Endothelial cell of umbilical vein (primary cell): Measurements from ENCODE around the gene COL20A1. TPM values are rescaled to one million over a fixed set of nuclear protein-coding genes. Genes with fewer than 3 reads are reported as not detected.

Experiments used
- BruUV-seq: library from RNA; stranded (reverse); fragments of 400-500 nt; replicated peaks from 2 replicates; lab custom pipeline; 2021; lab: Mats Ljungman, UMichigan
- CTCF ChIA-PET: fragments of 300-600, 350-600 bp; sonication (Branson Sonifier 250); formaldehyde crosslinking; loops from one replicate; lab custom pipeline; 2021; ENCODE audit warnings: antibody characterized with exemption, inconsistent platforms; lab: Charles Lee
- POLR2A ChIA-PET: fragments of 300-600, 350-600 bp; sonication (Branson Sonifier 250); formaldehyde crosslinking; loops from one replicate; lab custom pipeline; 2021; ENCODE audit warnings: antibody characterized with exemption, inconsistent platforms; lab: Charles Lee
- DNase-seq: peaks from one replicate; pipeline ENCODE4 v3.0.0-alpha.2; 2011; ENCODE audit warnings: low read depth, low spot score
- FAIRE-seq: peaks from 2 replicates; lab custom pipeline; 2011; peaks lifted over from hg19 to GRCh38; lab: Jason Lieb, UNC
- H2AFZ ChIP-seq: 2 replicates; pipeline ENCODE4 v1.6.0; 2012; ENCODE audit warnings: low read depth, low read length, control low read depth, inconsistent platforms
- H3K27ac ChIP-seq: 2 replicates; pipeline ENCODE4 v1.5.1; 2011; ENCODE audit warnings: low read depth, mild to moderate bottlenecking, control low read depth, low read length, moderate library complexity; ENCODE audit not compliant: insufficient read depth
- H3K27me3 ChIP-seq, 2 experiments: 2 replicates each; pipeline versions ENCODE4 v1.6.0 to v1.6.1; 2011; ENCODE audit warnings: low read length in 2 of 2, mixed read lengths in 1 of 2; ENCODE audit not compliant: control insufficient read depth in 2 of 2, insufficient read depth in 2 of 2
- H3K36me3 ChIP-seq, 2 experiments: 2 replicates in 1 of 2; 3 replicates in 1 of 2; pipeline ENCODE4 v1.5.1; 2011; ENCODE audit warnings: low read length in 2 of 2, mild to moderate bottlenecking in 1 of 2, moderate library complexity in 1 of 2; ENCODE audit not compliant: control insufficient read depth in 2 of 2, insufficient read depth in 2 of 2; ENCODE audit errors: extremely low read depth in 1 of 2
- H3K4me1 ChIP-seq: 3 replicates; pipeline ENCODE4 v1.5.1; 2011; ENCODE audit warnings: mild to moderate bottlenecking, low read length; ENCODE audit not compliant: control insufficient read depth, insufficient read depth; ENCODE audit errors: extremely low read depth
- H3K4me2 ChIP-seq: 2 replicates; pipeline ENCODE4 v1.6.1; 2011; ENCODE audit warnings: low read length, control low read depth, mixed read lengths; ENCODE audit not compliant: insufficient read depth
- H3K4me3 ChIP-seq, 3 experiments: fragments of 200-600 bp in 1 of 3; sonication (generic), shearing (Covaris generic) in 1 of 3; replicated peaks in 1 of 3; 2 replicates each; pipeline ENCODE4 v1.5.1; 2011 to 2016; ENCODE audit warnings: control low read depth in 3 of 3, low read length in 3 of 3, mild to moderate bottlenecking in 2 of 3, inconsistent platforms in 1 of 3, low read depth in 1 of 3, moderate library complexity in 1 of 3; ENCODE audit not compliant: insufficient read depth in 1 of 3
- H3K79me2 ChIP-seq: 2 replicates; pipeline ENCODE4 v1.6.0; 2012; ENCODE audit warnings: low read length, inconsistent platforms; ENCODE audit not compliant: control insufficient read depth, insufficient read depth
- H3K9ac ChIP-seq: replicated peaks from 2 replicates; pipeline ENCODE3; 2011; ENCODE audit warnings: low read length, control low read depth; ENCODE audit not compliant: insufficient read depth; ENCODE audit errors: extremely low read depth
- H3K9me1 ChIP-seq: replicated peaks from 3 replicates; pipeline ENCODE4 v1.6.0; 2011; ENCODE audit warnings: mild to moderate bottlenecking, low read length; ENCODE audit not compliant: control insufficient read depth, insufficient read depth; ENCODE audit errors: extremely low read depth
- H3K9me3 ChIP-seq: replicated peaks from 2 replicates; pipeline ENCODE4 v1.5.1; 2012; ENCODE audit warnings: low read length, inconsistent platforms; ENCODE audit not compliant: control insufficient read depth, insufficient read depth
- H4K20me1 ChIP-seq: replicated peaks from 2 replicates; pipeline ENCODE3; 2011; ENCODE audit warnings: mild to moderate bottlenecking, low read length; ENCODE audit not compliant: control insufficient read depth, insufficient read depth; ENCODE audit errors: extremely low read depth
- EZH2 ChIP-seq: IDR thresholded peaks from 2 replicates; pipeline ENCODE4 v1.6.1; 2012; ENCODE audit warnings: borderline replicate concordance, low read depth, mild to moderate bottlenecking, moderate library complexity, low read length, inconsistent platforms; ENCODE audit not compliant: severe bottlenecking
- FOS ChIP-seq: IDR thresholded peaks from 2 replicates; pipeline ENCODE4 v1.6.1; 2011; ENCODE audit warnings: mild to moderate bottlenecking, low read length, moderate library complexity, borderline replicate concordance; ENCODE audit not compliant: insufficient read depth
- GATA2 ChIP-seq: IDR thresholded peaks from 2 replicates; pipeline ENCODE4 v1.7.0; 2011; ENCODE audit warnings: low read depth, mild to moderate bottlenecking, moderate library complexity, mixed read lengths, low read length; ENCODE audit not compliant: insufficient read length, insufficient read depth
- JUN ChIP-seq: IDR thresholded peaks from 2 replicates; pipeline ENCODE4 v1.6.1; 2011; ENCODE audit warnings: borderline replicate concordance, low read depth; ENCODE audit not compliant: insufficient read length, insufficient read depth
- MYC ChIP-seq: IDR thresholded peaks from one replicate; pipeline ENCODE4 v1.6.1; 2011; ENCODE audit warnings: mild to moderate bottlenecking, low read depth, low read length
- POLR2A ChIP-seq: IDR thresholded peaks from 2 replicates; pipeline ENCODE4 v1.6.1; 2012; ENCODE audit warnings: low read depth, mild to moderate bottlenecking, control low read depth, low read length
- POLR2AphosphoS5 ChIP-seq: IDR thresholded peaks from 2 replicates; pipeline ENCODE4 v1.6.1; 2012; ENCODE audit warnings: low read depth, mild to moderate bottlenecking, control low read depth, low read length, moderate library complexity; ENCODE audit not compliant: insufficient read depth
- dilution Hi-C: fragments of 300-500 bp; cut with MboI; formaldehyde crosslinking; loops from one replicate; pipeline ENCODE4 v1.15.0; 2019; ENCODE audit warnings: low sequenced_read_pairs; ENCODE audit not compliant: extremely low pct_ligation_motif_present
- intact Hi-C: fragments of 100-400 bp; cut with micrococcal nuclease; formaldehyde crosslinking; loops from one replicate; pipeline ENCODE4 v1.10.0; 2022
- polyA plus RNA-seq, 4 experiments: library from polyadenylated mRNA; depleted of rRNA in 3 of 4; stranded (reverse) in 3 of 4; unstranded in 1 of 4; fragments of >200 nt; gene quantifications; 2 replicates each; pipeline versions ENCODE4 v1.2.1 to v1.2.3, GENCODE V29; 2011 to 2012; ENCODE audit warnings: missing spikeins in 1 of 4
- total RNA-seq: library from RNA; stranded (reverse); gene quantifications from 2 replicates; pipeline ENCODE4 v1.2.3, GENCODE V29; 2021
- TF ChIP-seq, protein P1 (sequence below): IDR thresholded peaks from 2 replicates; pipeline ENCODE4 v1.6.1; 2011; ENCODE audit not compliant: insufficient read depth, insufficient read length
- TF ChIP-seq, protein P2 (sequence below), 2 donors: IDR thresholded peaks; 1 replicate in 1 of 2; 2 replicates in 1 of 2; pipeline ENCODE4 v1.5.1; 2011; ENCODE audit warnings: low read length in 2 of 2, mild to moderate bottlenecking in 2 of 2, moderate library complexity in 2 of 2, control low read depth in 1 of 2, inconsistent platforms in 1 of 2, low read depth in 1 of 2; ENCODE audit not compliant: insufficient read depth in 1 of 2; ENCODE audit errors: extremely low read depth in 1 of 2

COL20A1 gene
- total and polyA plus RNA-seq, 2 donors (not counting 3 experiments of a cell fraction or from before 2014, with no cell fraction given), result not detected

GRCh38 chr20:63259734-63260460 lies 33.1 kb upstream of the COL20A1 start:
- Histone ChIP-seq H3K9me3 (no peaks in the 10 kb centered on the region), H3K79me2 (no peaks in the 10 kb centered on the region), H3K4me2 (no peak overlapping the region), H3K9ac (no peak overlapping the region), H2AFZ (no peak overlapping the region), H3K4me3 (no peak overlapping the region), H3K36me3 (no peaks in the 10 kb centered on the region), H3K4me1 (no peaks in the 10 kb centered on the region), H4K20me1 (no peaks in the 10 kb centered on the region), H3K9me1 (no peaks in the 10 kb centered on the region), H3K27ac (no peak overlapping the region), H3K27me3 (peaks cover 22 to 24% of the 10 kb centered on the region in 2 experiments)
- ChIA-PET CTCF (interaction anchor here (0.9 to 2.4 kb wide), 2 partner anchors 36 to 37 kb away, joined by 4 to 9 read pairs; no protein-coding TSS in a partner anchor), POLR2A (no interaction called here)
- no peak for DNase-seq
- TF ChIP-seq FOS (no peak), JUN (no peak), POLR2AphosphoS5 (no peak), GATA2 (no peak)
- TF ChIP-seq, protein P1, sequence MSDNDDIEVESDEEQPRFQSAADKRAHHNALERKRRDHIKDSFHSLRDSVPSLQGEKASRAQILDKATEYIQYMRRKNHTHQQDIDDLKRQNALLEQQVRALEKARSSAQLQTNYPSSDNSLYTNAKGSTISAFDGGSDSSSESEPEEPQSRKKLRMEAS, result no peak
- no peak for FAIRE-seq
- no TSS peak for BruUV-seq
- dilution Hi-C loops, result no loop called here
- intact Hi-C loops, result no loop called here

DNA sequence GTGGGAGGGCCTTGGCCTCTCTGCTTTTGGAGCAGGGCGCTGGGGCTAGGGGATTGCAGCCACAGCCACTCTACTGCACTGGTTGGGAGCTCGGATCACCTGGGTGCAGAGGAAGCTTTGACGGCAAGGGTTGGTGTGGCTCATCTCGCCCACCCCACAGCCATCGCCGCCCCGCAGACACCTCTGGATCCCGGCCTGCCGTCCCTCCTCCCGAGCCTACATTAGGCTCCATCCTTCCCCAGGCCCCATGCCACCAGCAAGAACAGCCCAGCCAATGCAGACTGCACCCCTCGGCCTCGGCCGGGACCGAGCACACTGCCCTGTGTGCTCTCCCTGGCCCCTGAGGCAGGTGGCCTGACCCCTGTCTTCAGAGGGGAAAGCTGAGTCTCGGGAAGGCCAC lies 32.5 kb upstream of the COL20A1 start:
- no peak overlapping the region for H3K27ac ChIP-seq
- H3K9me1 ChIP-seq, result no peaks in the 10 kb centered on the region
- DNase-seq, result no peak
- H4K20me1 ChIP-seq, result no peaks in the 10 kb centered on the region
- dilution Hi-C loops, result no loop called here
- no peaks in the 10 kb centered on the region for H3K36me3 ChIP-seq
- no peak overlapping the region for H2AFZ ChIP-seq
- TF ChIP-seq, protein P2, sequence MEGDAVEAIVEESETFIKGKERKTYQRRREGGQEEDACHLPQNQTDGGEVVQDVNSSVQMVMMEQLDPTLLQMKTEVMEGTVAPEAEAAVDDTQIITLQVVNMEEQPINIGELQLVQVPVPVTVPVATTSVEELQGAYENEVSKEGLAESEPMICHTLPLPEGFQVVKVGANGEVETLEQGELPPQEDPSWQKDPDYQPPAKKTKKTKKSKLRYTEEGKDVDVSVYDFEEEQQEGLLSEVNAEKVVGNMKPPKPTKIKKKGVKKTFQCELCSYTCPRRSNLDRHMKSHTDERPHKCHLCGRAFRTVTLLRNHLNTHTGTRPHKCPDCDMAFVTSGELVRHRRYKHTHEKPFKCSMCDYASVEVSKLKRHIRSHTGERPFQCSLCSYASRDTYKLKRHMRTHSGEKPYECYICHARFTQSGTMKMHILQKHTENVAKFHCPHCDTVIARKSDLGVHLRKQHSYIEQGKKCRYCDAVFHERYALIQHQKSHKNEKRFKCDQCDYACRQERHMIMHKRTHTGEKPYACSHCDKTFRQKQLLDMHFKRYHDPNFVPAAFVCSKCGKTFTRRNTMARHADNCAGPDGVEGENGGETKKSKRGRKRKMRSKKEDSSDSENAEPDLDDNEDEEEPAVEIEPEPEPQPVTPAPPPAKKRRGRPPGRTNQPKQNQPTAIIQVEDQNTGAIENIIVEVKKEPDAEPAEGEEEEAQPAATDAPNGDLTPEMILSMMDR (IDR thresholded peaks at IDR 0.05; ENCODE audit: extremely low read depth in 1 of 2, insufficient read depth in 1 of 2, low read depth in 1 of 2, low read length in 2 of 2), result no peak
- TF ChIP-seq POLR2A, result no peak
- no peak for TF ChIP-seq EZH2
- no peak for TF ChIP-seq MYC
- no peak for TF ChIP-seq POLR2AphosphoS5
- TF ChIP-seq, protein P1, result no peak
- no peak for TF ChIP-seq FOS
- TF ChIP-seq GATA2, result no peak
- no peak for TF ChIP-seq JUN
- BruUV-seq, result no TSS peak
- POLR2A ChIA-PET, result no interaction called here
- H3K9me3 ChIP-seq, result no peaks in the 10 kb centered on the region
- no peak for FAIRE-seq
- H3K79me2 ChIP-seq, result no peaks in the 10 kb centered on the region
- H3K9ac ChIP-seq, result no peak overlapping the region
- no peak overlapping the region for H3K4me2 ChIP-seq
- no peaks in the 10 kb centered on the region for H3K4me1 ChIP-seq
- H3K27me3 ChIP-seq, result peaks cover 15 to 18% of the 10 kb centered on the region in 2 experiments
- intact Hi-C loops, result no loop called here
- CTCF ChIA-PET, result interaction anchor here (0.9 kb wide), 1 partner anchor 37 kb away, joined by 4 read pairs; no protein-coding TSS in a partner anchor
- H3K4me3 ChIP-seq, result no peak overlapping the region
